Stimulated activated CD4-positive, alpha-beta T cell treated with anti-CD3 and anti-CD28 coated beads, Interleukin-12 subunit alpha, Interleukin-12 subunit beta, amount 100 ng/mL, for 24 hours (primary cell): ENCODE results near the gene ARRDC3.
"Not testable (repeated sequence)": the region's sequence is repeated elsewhere in the genome, so short reads cannot be mapped to it uniquely, and the experiment has no call there.

Experiments used
- DNase-seq, 2 experiments: peaks; one replicate each; pipeline ENCODE4 v3.0.0-alpha.2; 2020; ENCODE audit warnings: low read depth in 2 of 2

The ARRDC3 gene

GRCh38 chr5:91359962-91360609, 23.0 kb downstream of the ARRDC3 start:
- no peak for DNase-seq

- DNase-seq: no peak
These were observed 25.3 kb downstream of the ARRDC3 start for GRCh38 chr5:91357806-91358205.

- DNase-seq: no peak
These were observed 26.0 kb downstream of the ARRDC3 start for GRCh38 chr5:91357012-91357634.

GRCh38 chr5:91354867-91355266, 28.2 kb downstream of the ARRDC3 start:
- DNase-seq: not testable (repeated sequence)

GRCh38 chr5:91352831-91353695, 30.1 kb downstream of the ARRDC3 start:
- DNase-seq: no peak

GRCh38 chr5:91345461-91345860, 37.7 kb downstream of the ARRDC3 start:
- DNase-seq: no peak

GRCh38 chr5:91344661-91345200, 38.4 kb downstream of the ARRDC3 start:
- DNase-seq: not testable (repeated sequence)

GRCh38 chr5:91343916-91344315, 39.2 kb downstream of the ARRDC3 start:
- no peak for DNase-seq

- not testable (repeated sequence) for DNase-seq
These were observed 40.2 kb downstream of the ARRDC3 start for GRCh38 chr5:91342931-91343330.

- DNase-seq: no peak
These were observed 42.0 kb downstream of the ARRDC3 start for GRCh38 chr5:91341154-91341553.

GRCh38 chr5:91340532-91340931, 42.6 kb downstream of the ARRDC3 start:
- no peak for DNase-seq

GRCh38 chr5:91339063-91339705, 43.9 kb downstream of the ARRDC3 start:
- no peak for DNase-seq

GRCh38 chr5:91332267-91333045, 50.7 kb downstream of the ARRDC3 start:
- no peak for DNase-seq

GRCh38 chr5:91331705-91332104, 51.4 kb downstream of the ARRDC3 start:
- no peak for DNase-seq

- DNase-seq: no peak
These were observed 53.8 kb downstream of the ARRDC3 start for GRCh38 chr5:91329283-91329682.

- no peak for DNase-seq
These were observed 54.4 kb downstream of the ARRDC3 start for GRCh38 chr5:91328743-91329142.

GRCh38 chr5:91322981-91323380, 60.1 kb downstream of the ARRDC3 start:
- DNase-seq: not testable (repeated sequence)

- no peak for DNase-seq
These were observed 63.5 kb downstream of the ARRDC3 start for GRCh38 chr5:91319667-91320066.

- DNase-seq: no peak
These were observed 64.4 kb downstream of the ARRDC3 start for GRCh38 chr5:91318724-91319123.
